SW480 (cell line): ENCODE data around the gene PXK.
A peak's percentile ranks its signal among the peaks of the same experiment; 100 is the strongest.

Source experiments
- DNase-seq: peaks from one replicate; pipeline ENCODE4 v3.0.0-alpha.2; 2016; ENCODE audit warnings: low spot score

The PXK gene

DNA sequence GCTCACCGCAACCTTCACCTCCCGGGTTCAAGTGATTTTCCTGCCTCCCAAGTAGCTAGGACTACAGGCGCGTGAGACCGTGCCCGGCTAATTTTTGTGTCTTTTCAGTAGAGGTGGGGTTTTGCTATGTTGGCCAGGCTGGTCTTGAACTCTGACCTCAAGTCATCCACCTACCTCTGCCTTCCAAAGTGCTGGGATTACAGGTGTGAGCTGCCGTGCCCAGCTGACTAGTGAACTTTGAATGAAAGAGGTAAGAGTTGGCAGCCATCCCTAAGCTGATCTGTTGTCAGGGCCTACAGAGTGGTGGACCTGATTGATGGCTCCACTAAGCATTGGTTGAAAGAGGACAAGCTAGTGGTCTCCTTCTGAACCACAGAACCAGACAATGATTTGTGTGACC lies 15.3 kb downstream of the PXK start:
- no peak for DNase-seq

DNA sequence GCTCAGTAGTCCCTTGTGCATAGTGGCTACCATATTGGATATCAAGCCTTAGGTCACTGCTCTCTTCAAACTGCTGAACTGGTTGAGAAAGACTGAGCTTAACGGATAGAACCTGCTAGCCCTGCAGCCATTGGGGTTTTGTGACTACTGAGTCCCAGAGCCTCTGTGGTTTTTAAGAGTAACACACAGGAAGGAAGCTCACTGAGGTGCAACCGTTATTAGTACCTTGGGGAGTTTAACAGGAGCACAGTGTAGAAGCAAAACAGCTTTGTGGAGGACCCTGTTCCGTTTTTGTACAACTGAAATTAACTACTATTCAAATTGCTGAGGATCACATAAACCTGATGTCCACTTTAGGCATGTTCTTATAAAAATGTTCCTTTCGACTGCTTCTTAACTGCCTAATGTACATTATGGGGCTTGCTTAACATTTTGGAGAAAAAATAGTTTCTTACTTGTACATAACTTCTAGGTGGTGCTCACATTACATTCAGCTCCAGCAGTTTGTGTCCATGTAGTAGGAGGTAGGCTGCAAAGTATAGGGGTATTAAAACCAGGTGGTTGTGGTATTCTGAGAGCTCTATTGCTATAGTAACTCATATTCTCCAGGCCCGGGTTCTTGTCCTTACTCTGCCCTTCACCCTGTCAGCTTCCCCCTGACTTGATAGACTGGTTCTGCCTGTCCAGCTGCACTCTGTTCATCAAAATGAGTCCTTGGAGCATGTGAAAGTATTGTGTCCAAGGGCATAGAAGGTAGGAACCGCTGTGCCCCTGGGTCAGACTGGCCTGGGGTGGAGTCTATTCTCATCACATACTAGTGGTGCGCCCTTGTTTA lies 17.3 kb downstream of the PXK start:
- DNase-seq, result no peak

GRCh38 chr3:58350627-58351013 lies 17.9 kb downstream of the PXK start:
- no peak for DNase-seq

GRCh38 chr3:58351920-58352319 lies 19.2 kb downstream of the PXK start:
- DNase-seq, result no peak

DNA sequence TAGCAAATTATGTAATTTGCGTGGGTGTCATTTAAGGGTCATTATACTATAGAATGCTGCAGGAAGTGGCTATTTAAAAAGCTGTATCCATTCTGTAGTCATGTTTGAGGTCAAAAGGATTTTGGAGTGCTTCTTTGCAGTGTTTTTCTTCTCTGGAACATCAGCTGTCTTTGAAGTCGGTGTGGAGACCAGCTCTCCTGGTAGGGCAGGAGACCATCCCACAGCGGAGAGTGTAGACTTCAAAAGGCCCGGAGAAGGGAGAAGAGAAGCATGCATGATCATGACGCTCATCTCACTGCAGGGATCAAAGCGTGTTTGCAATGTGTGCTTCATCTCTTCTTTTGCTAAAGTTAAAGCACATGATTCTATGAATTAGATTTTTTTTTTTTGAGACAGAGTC lies 19.9 kb downstream of the PXK start:
- DNase-seq, result peak; percentile 36

- DNase-seq, result no peak
These were observed 21.2 kb downstream of the PXK start for GRCh38 chr3:58353722-58354553.

DNA sequence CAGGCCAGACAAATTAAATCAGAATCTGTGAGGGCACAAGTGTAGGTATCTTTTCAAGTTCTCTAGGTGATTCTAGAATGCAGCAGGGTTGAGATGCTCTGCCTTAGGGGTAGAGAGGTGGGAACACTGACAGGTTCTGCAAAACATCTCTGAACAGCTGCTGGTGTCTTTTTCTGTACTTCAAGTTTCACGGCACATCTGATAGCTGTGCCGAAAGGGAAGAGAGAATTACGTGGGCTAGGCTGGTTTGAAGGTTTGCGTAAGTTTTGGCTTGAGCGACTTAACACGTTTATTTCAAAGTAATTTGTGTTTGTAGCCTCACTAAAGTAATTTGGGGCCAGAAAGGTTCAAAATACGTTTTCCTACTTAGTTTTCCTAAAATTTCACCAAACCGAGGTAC lies 22.5 kb downstream of the PXK start:
- DNase-seq, result no peak

- DNase-seq, result no peak
These were observed 23.4 kb downstream of the PXK start for GRCh38 chr3:58356054-58356453.

DNA sequence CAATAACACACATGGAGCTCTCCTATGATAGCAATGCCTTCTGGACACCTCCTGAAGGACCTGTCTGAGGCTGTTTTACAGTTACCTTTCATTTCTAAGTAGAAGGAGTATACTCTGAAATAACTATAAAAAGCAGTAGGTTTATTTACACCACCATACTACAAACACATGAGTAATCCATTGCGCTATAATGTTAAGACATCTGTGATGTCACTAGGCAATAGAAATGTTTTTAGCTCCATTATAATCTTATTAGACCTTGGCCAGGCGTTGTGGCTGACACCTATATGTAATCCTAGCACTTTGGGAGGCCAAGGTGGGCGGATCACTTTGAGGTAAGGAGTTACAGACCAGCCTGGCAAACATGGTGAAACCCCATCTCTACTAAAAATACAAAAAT lies 24.7 kb downstream of the PXK start:
- DNase-seq, result no peak

DNA sequence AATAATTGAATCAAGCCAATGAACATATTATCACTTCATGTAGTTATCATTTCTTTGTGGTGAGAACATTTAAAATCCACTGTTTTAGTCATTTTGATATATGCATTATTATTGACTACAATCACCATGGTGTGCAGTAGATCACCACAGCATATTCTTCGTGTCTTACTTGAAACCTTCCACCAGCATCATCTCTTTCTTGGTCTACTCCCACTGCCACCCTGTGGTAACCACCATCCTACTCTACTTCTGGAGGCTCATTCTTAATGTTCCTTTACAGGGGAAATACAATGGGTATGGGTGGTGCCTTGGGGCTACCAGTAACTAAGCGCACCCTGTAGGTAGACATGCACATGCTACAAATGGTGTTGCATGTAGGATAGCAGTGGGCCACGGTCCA lies 25.4 kb downstream of the PXK start:
- DNase-seq, result no peak

- DNase-seq, result no peak
These were observed 26.1 kb downstream of the PXK start for GRCh38 chr3:58358808-58359207.

- no peak for DNase-seq
These were observed 26.9 kb downstream of the PXK start for GRCh38 chr3:58359621-58360020.

DNA sequence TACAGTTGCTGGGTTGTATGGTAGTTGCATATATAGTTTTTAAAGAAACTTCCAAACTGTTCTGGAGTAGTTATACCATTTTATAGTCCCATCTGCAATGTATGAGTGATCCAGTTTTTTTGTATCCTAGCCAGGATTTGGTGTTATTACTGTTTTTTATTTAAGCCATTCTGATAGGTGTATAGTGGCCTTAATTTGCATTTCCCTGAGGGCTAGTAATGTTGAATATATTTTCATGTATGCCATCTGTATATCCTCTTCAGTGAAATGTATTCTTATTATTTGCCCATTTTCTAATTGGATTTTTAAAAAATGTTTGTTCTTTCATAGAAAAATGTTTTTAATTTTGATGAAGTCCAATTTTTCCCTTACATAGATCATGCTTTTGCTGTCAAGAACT lies 29.2 kb downstream of the PXK start:
- DNase-seq, result no peak

DNA sequence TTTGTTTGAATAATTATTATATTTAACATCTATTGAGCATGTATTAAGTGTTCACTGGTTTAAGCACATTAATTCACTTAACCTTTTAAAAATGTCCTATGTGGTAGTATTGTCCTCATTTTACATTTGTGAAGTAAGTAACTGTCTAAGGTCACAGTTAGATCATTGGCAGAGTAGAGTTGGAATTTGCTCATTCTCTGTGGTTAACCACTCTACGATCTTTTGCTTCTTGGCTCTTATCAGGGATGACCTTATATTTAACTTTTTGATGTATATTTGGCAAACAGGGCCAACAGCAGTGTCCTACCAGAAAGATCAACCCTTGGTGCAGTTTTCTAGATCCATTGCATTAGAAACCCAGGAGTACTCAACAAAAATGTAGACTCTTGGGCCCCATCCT lies 34.0 kb downstream of the PXK start:
- DNase-seq, result no peak

GRCh38 chr3:58369038-58369437 lies 36.3 kb downstream of the PXK start:
- no peak for DNase-seq

DNA sequence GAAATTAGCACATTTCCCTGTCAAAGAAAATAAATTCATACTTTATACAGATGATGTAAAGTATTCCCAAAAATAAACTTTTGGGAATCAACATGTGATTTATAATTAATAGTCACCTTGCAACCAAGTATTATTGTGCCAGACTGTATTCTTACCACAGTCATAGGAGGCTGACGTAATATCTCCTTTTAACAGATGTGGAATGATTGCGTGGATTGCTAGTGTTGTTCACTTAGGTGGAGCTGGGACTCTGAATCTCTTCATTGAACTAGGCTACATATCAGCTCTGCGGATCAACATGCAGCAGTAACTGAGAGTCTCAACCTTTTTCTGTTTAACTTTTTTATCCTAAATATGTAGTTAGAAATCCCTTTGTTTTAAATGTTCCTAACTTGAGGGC lies 37.2 kb downstream of the PXK start:
- no peak for DNase-seq

GRCh38 chr3:58370407-58370806 lies 37.7 kb downstream of the PXK start:
- no peak for DNase-seq

DNA sequence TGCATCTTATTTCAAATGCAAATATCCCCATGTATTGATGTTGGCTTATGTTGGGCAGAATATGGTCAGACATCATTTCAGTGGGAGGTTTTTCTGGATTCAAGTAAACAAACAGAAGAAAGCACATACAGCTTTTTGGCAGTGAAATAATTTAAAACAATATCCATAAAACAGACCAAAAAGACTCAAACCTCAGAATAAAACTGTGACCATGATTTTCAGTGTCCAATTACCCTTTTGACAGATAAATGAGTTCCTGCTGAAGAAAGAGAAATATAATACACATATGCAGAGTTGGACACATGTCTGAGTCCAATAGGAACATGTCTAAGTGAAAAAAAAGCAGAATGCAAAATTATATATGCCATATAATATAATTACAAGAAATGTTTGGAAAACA lies 39.1 kb downstream of the PXK start:
- DNase-seq, result no peak

DNA sequence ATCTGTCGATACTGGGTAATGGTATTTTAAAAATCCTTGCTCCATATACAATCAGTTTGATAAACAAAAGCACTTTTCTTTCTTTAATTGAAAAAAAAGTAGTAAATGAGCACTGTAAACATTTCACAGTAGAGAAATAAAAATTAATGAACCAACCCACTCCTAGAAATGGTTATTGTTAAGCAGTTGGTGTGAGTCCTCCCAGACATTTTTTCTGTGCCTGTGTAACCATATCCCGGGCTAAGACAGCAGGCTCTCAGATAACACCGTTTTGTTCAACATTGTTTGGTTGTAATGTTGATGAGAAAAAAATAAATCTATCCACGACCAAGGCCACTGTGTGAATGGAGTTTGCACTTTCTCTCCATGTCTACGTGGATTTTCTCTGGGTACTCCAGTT lies 42.6 kb downstream of the PXK start:
- DNase-seq, result no peak

DNA sequence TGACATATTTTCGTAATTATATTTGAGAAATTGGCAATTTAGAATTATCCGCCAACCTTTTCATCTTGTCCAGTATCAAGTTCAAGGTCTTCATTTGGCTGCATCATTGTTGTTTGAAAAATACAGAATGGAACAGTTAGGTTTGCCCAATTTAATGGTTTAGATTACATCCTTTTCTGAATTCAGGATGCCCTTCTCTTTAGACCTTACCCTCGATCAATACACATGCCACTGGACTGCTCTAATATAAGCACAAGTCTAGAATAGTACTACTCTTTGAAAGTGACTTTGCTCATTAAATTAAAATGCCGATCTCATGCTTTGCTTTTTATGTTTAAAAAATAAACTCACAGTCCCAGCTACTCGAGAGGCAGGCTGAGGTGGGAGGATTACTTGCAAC lies 44.5 kb downstream of the PXK start:
- no peak for DNase-seq

DNA sequence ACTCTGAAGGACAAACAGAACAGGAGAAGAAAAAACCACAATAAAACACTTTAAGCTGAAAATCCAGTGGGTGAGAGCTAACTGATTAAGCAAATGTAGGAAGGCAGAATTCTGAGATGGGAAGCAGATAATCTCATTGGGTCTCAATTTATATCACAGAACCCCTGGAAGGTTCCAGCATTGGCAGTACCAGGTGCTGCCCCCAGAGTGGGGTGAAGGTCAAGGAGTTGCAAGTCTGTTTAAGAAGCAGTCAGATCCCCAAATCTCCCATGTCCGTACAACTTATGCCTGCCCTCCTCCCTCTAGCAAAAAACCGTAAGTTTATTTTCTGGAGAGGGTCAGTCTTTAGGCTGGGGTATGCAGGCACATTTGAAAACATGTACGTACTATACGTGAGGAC lies 45.1 kb downstream of the PXK start:
- DNase-seq, result no peak

DNA sequence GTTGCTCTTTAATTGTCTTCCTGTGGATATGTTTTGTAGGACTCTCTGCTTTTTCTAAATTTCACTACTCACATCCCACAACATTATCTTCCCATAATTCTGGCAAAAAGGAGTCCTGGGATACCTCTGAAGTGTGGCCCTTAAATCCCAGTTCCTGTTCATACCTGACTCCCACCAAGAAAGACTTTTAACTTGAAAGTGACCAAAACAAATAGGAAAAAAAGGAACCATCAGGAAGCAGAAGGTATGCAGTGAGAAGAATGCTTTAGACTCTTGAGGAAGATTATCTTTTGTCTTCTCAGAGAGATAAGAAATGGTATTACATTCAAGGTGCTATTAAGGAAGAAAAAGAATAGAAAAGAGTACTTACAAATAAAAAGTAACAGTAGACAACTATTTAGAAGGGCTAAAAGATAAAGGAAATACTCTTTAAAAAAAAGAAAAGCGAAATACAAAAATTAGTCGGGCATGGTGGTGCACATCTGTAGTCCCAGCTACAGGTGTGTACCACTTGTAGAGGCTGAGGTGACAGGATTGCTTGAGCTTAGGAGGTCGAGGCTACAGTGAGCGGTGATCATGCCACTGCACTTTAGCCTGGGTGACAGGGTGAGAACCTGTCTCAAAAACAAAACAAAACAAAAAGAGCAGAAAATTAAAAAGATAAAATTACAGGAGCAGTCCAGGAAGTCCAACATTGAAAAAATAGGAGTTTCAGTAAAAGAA lies 46.8 kb downstream of the PXK start:
- no peak for DNase-seq

GRCh38 chr3:58383476-58383875 lies 50.8 kb downstream of the PXK start:
- no peak for DNase-seq
